GM21717 (cell line): ENCODE measurements around the gene LAMTOR3.
A peak's percentile ranks its signal among the peaks of the same experiment; 100 is the strongest.

Experiments
- ATAC-seq: cut with Tn5 transposase; IDR thresholded peaks from one replicate; pipeline ENCODE4 v1.9.1; 2021; ENCODE audit warnings: mild to moderate bottlenecking, moderate library complexity; ENCODE audit not compliant: unreplicated experiment

Gene LAMTOR3

GRCh38 chr4:99894161-99894997 is at the start of gene LAMTOR3:
LAMTOR3 (minus strand) TSS chr4:99894427; CDS start chr4:99893963, 464 bp downstream.
- peak; percentile 99 for ATAC-seq

GRCh38 chr4:99938243-99938753 is 44.1 kb upstream of the LAMTOR3 start:
- no peak for ATAC-seq

GRCh38 chr4:99934891-99935290 is 40.7 kb upstream of the LAMTOR3 start:
- ATAC-seq, result no peak

- ATAC-seq, result no peak
Measured at GRCh38 chr4:99927566-99927965, 33.3 kb upstream of the LAMTOR3 start.

GRCh38 chr4:99921174-99921573 is 26.9 kb upstream of the LAMTOR3 start:
- ATAC-seq, result no peak

- no peak for ATAC-seq
Measured at GRCh38 chr4:99918656-99919055, 24.4 kb upstream of the LAMTOR3 start.

- ATAC-seq, result no peak
Measured at GRCh38 chr4:99917575-99917974, 23.3 kb upstream of the LAMTOR3 start.

GRCh38 chr4:99915449-99915848 is 21.2 kb upstream of the LAMTOR3 start:
- no peak for ATAC-seq

- ATAC-seq, result no peak
Measured at GRCh38 chr4:99894998-99895397, 771 bp upstream of the LAMTOR3 start.

- no peak for ATAC-seq
Measured at GRCh38 chr4:99893839-99894160, 427 bp downstream of the LAMTOR3 start.

GRCh38 chr4:99893029-99893428 is 1.2 kb downstream of the LAMTOR3 start:
- no peak for ATAC-seq

GRCh38 chr4:99891351-99891750 is 2.9 kb downstream of the LAMTOR3 start:
- ATAC-seq, result no peak

GRCh38 chr4:99887837-99888236 is 6.4 kb downstream of the LAMTOR3 start:
- no peak for ATAC-seq

- no peak for ATAC-seq
Measured at GRCh38 chr4:99886146-99886545, 8.1 kb downstream of the LAMTOR3 start.

- ATAC-seq, result no peak
Measured at GRCh38 chr4:99885687-99886086, 8.5 kb downstream of the LAMTOR3 start.

- no peak for ATAC-seq
Measured at GRCh38 chr4:99885063-99885664, 9.1 kb downstream of the LAMTOR3 start.

- ATAC-seq, result no peak
Measured at GRCh38 chr4:99879458-99879857, 14.8 kb downstream of the LAMTOR3 start.

- no peak for ATAC-seq
Measured at GRCh38 chr4:99878604-99879003, 15.6 kb downstream of the LAMTOR3 start.

- no peak for ATAC-seq
Measured at GRCh38 chr4:99876946-99877345, 17.3 kb downstream of the LAMTOR3 start.

GRCh38 chr4:99875071-99875470 is 19.2 kb downstream of the LAMTOR3 start:
- ATAC-seq, result no peak

- ATAC-seq, result no peak
Measured at GRCh38 chr4:99872570-99872969, 21.7 kb downstream of the LAMTOR3 start.

- peak; percentile 43 for ATAC-seq
Measured at GRCh38 chr4:99868126-99868596, 26.1 kb downstream of the LAMTOR3 start.
